Left lung (tissue), 10 donors: Measurements from ENCODE around the gene SYCE3. TPM values are rescaled to one million over a fixed set of nuclear protein-coding genes. Genes with fewer than 3 reads are reported as not detected.

ENCODE experiments used
- ATAC-seq: fragments of 200-7000 bp; cut with Tn5 transposase; one replicate; pipeline ENCODE4 v1.9.1; 2020; ENCODE audit warnings: moderate library complexity
- DNase-seq, 4 donors: peaks; one replicate each; pipeline ENCODE4 v3.0.0-alpha.2; 2013 to 2020
- H3K27ac ChIP-seq, 2 donors: fragments of 200-600 bp; sonication (generic) in 1 of 2; one replicate each; pipeline versions ENCODE4 v1.5.0 to v1.8.0; 2020 to 2021
- H3K27me3 ChIP-seq, 2 donors: fragments of 200-600 bp; sonication (generic) in 1 of 2; one replicate each; pipeline versions ENCODE4 v1.5.0 to v1.8.0; 2020 to 2021
- H3K36me3 ChIP-seq, 2 donors: fragments of 200-600 bp; sonication (generic) in 1 of 2; one replicate each; pipeline versions ENCODE4 v1.5.0 to v1.8.0; 2020 to 2021
- H3K4me1 ChIP-seq, 2 donors: fragments of 200-600 bp; one replicate each; pipeline ENCODE4 v1.8.0; 2021
- H3K4me3 ChIP-seq, 2 donors: fragments of 200-600 bp; sonication (generic) in 1 of 2; one replicate each; pipeline versions ENCODE4 v1.5.0 to v1.8.0; 2020 to 2021; ENCODE audit warnings: mild to moderate bottlenecking in 1 of 2
- H3K9me3 ChIP-seq, 2 donors: fragments of 200-600 bp; sonication (generic) in 1 of 2; one replicate each; pipeline versions ENCODE4 v1.5.0 to v1.8.0; 2020 to 2021
- CTCF ChIP-seq, 2 donors: fragments of 200-600 bp; sonication (generic) in 1 of 2; IDR thresholded peaks; one replicate each; pipeline versions ENCODE4 v1.5.0 to v1.8.0; 2021; ENCODE audit warnings: antibody characterized with exemption in 2 of 2
- intact Hi-C, 2 donors: fragments of 100-400 bp; cut with DNase I; formaldehyde crosslinking; loops; one replicate each; pipeline versions ENCODE4 v1.11.2 to v1.14.2; 2022
- polyA plus RNA-seq, 6 donors: library from polyadenylated mRNA; unstranded; fragments of 120-200 nt; gene quantifications; one replicate each; pipeline ENCODE4 v1.2.1, GENCODE V29; 2013; ENCODE audit not compliant: insufficient read length in 6 of 6
- total RNA-seq, 2 donors: library from RNA; stranded (reverse); fragmentation: NEBNext Ultra II Directional; extraction: Animal tissue kit (Norgen Biotek cat#: 25700); gene quantifications; one replicate each; pipeline ENCODE4 v1.2.1, GENCODE V29; 2021
- donor health status: DM: no; HTN: yes; CAD: no.
- donor health status: DM: no; HTN: no; CAD: no.

The SYCE3 gene
- total and polyA plus RNA-seq, 8 donors: not detected

- no peak for DNase-seq
- peaks cover 0 to 47% of the 10 kb centered on the region in 2 donors for H3K36me3 ChIP-seq
- peaks cover 0 to 5% of the 10 kb centered on the region in 2 donors for H3K27me3 ChIP-seq
- intact Hi-C loops: no loop called here
- no peaks in the 10 kb centered on the region for H3K9me3 ChIP-seq
- no peak for ATAC-seq
- peaks cover 10 to 28% of the 10 kb centered on the region in 2 donors for H3K4me1 ChIP-seq
- H3K4me3 ChIP-seq: no peak overlapping the region
- no peak for TF ChIP-seq CTCF (IDR thresholded peaks at IDR 0.05)
- no peak overlapping the region for H3K27ac ChIP-seq
Observed at GRCh38 chr22:50576806-50577696, 14.3 kb upstream of the SYCE3 start.

GRCh38 chr22:50576070-50576469 is 13.4 kb upstream of the SYCE3 start:
- H3K36me3 ChIP-seq: peaks cover 0 to 54% of the 10 kb centered on the region in 2 donors
- no peak for DNase-seq
- intact Hi-C loops: no loop called here
- no peak overlapping the region for H3K4me3 ChIP-seq
- no peak overlapping the region for H3K27ac ChIP-seq
- peak; percentile 10 for ATAC-seq
- no peaks in the 10 kb centered on the region for H3K9me3 ChIP-seq
- TF ChIP-seq CTCF (IDR thresholded peaks at IDR 0.05): no peak
- peaks cover 5 to 19% of the 10 kb centered on the region in 2 donors for H3K4me1 ChIP-seq
- peaks cover 0 to 5% of the 10 kb centered on the region in 2 donors for H3K27me3 ChIP-seq

- TF ChIP-seq CTCF (IDR thresholded peaks at IDR 0.05): no peak
- H3K27me3 ChIP-seq: peaks cover 0 to 5% of the 10 kb centered on the region in 2 donors
- peaks cover 0 to 54% of the 10 kb centered on the region in 2 donors for H3K36me3 ChIP-seq
- intact Hi-C loops: no loop called here
- ATAC-seq: no peak
- H3K27ac ChIP-seq: no peak overlapping the region
- peaks cover 5 to 13% of the 10 kb centered on the region in 2 donors for H3K4me1 ChIP-seq
- DNase-seq: no peak
- H3K4me3 ChIP-seq: no peak overlapping the region
- H3K9me3 ChIP-seq: no peaks in the 10 kb centered on the region
Observed at GRCh38 chr22:50575426-50575941, 12.8 kb upstream of the SYCE3 start.

- intact Hi-C loops: no loop called here
- TF ChIP-seq CTCF (IDR thresholded peaks at IDR 0.05): no peak
- Histone ChIP-seq H3K4me3 (no peak overlapping the region), H3K27ac (no peak overlapping the region), H3K36me3 (peaks cover 0 to 57% of the 10 kb centered on the region in 2 donors), H3K27me3 (peaks cover 0 to 5% of the 10 kb centered on the region in 2 donors), H3K9me3 (no peaks in the 10 kb centered on the region), H3K4me1 (peaks cover 5 to 12% of the 10 kb centered on the region in 2 donors)
- ATAC-seq (no peak), DNase-seq (no peak)
Observed at GRCh38 chr22:50574383-50574755, 11.7 kb upstream of the SYCE3 start.
